Glomerular visceral epithelial cell (primary cell): Measurements from ENCODE around the gene SLC7A1.
"Not testable (repeated sequence)": the region's sequence is repeated elsewhere in the genome, so short reads cannot be mapped to it uniquely, and the experiment has no call there.

Experiments used
- DNase-seq: peaks from one replicate; pipeline ENCODE4 v3.0.0-alpha.2; 2016; ENCODE audit errors: extremely low spot score

Gene SLC7A1

DNA sequence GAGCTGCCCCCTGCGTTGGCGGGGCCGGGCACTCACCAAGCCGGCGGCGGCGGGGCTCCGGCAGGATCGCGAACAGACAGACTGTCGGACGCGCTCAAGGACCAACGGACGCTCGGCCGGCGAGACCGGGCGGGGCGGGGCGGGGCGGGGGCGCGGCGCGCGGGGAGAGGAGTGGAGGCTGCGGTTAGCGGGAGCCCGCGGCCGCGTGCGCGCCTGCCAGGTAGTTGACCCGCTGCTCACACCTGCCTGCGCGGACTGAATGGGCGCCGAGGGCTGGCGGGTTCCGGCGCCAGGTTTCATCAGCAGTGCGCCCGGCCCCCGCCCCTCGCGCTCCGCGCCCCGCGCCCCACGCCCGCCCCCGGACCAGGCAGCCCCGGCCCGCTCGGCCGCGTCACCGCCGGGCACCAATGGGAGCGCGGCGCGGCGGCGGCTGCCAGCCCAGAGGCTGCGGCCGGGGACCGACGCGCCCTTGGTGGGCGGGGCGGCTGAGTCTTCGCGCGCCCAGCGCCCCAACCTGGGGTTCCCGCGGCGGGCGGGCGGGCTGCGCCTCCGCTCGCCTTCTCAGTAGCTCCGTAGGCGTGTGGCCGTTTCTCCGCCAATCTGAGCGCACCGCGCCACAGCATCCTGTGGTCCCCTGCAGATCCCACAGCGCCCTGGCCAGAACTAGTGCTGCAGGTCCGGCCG lies at the start of gene SLC7A1:
TSS of gene SLC7A1 (minus strand) at position 309 of the 684 bp plus-strand sequence. CDS start 59,500 bp downstream, outside the sequence.
- DNase-seq: peak; percentile 89

DNA sequence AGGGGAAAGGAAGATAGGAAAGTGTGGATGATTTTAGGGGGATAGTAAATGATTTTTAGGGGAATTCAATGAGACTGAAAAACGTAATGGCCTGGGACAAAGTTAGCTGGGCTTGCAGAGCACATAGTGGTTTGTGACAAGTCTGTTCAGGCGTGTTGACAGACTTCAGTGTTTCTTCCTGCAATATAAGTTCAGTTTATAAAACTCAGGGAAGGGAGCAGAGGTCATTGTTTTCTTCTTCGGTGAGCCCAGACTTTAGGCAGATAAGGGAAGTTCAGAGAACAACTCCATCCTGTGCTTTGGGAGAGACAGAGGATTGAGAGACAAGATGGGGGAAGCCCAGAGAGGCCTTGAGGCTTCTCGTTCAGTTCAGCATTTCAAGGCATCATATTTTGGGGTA lies 45.2 kb upstream of the SLC7A1 start:
- no peak for DNase-seq

DNA sequence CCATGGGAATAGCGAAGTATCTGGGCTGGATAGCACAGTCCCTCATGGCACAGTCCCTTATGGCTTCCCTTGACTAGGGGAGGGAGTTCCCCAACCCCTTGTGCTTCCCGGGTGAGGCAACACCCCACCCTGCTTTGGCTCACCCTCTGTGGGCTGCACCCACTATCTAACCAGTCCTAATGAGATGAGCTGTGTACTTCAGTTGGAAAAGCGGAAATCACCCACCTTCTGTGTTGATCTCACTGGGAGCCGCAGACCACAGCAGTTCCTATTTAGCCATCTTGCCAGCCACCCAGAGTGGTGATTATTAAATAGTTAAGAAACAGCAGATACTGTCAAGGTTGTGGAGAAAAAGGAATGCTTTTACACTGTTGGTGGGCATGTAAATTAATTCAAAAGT lies 41.3 kb upstream of the SLC7A1 start:
- not testable (repeated sequence) for DNase-seq

DNA sequence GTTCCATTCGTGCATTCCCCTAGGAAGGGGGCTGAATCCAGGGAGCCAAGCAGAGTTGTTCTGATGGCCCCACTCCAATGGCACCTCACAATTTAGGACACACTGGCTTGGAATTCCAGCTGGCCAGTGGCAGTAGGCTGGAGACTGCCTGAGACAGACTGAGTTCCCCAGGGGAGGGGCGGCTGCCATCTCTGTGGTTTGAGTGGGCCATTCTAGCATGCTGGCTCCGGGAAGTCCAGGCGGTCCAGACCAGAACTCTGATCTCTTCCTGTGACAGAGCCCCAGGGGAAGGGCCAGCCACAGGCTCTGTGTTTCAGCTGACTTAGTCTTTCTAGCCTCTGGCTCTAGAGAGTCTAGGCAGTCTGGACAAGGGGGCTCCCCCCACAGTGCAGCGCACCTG lies 29.5 kb upstream of the SLC7A1 start:
- no peak for DNase-seq

DNA sequence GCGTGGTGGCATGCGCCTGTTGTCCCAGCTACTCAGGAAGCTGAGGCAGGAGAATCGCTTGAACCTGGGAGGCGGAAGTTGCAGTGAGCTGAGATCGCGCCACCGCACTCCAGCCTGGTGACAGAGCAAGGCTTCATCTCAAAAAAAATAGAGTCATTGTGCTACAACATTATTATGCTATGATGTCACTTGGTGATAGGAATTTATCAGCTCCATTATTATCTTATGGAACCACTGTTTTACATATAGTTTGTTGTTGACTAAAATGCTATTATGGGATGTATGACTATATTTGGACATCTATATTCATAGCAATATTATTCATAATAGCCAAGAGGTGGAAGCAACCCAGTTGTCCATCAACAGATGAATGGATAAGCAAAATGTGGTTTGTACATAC lies 26.4 kb upstream of the SLC7A1 start:
- no peak for DNase-seq

DNA sequence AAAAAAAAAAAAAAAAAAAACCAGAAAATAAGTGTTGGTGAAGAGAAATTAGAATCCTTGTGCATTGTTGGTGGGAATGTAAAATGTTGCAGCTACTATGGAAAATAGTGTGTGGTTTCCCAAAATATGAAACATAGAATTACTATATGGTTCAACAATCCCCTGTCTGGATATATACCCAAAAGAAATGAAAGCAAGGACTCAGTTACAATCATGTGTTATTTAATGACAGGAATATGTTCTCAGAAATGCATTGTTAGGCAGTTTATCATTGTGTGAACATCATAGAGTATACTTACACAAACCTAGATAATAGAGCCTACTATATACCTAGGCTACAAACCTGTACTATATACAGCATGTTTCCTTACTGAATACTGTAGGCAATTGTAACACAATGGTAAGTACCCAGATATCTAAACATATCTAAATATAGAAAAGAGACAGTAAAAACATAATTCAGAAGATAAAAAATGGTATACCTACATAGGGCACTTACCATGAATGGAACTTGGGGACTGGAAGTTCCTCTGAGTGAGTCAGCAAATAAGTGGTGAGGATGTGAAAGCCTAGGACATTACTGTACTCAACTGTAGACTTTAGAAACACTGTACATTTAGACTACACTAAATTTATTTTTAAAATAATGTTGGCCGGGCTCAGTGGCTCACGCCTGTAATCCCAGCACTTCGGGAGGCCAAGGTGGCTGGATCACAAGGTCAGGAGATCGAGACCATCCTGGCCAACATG lies 25.7 kb upstream of the SLC7A1 start:
- no peak for DNase-seq

DNA sequence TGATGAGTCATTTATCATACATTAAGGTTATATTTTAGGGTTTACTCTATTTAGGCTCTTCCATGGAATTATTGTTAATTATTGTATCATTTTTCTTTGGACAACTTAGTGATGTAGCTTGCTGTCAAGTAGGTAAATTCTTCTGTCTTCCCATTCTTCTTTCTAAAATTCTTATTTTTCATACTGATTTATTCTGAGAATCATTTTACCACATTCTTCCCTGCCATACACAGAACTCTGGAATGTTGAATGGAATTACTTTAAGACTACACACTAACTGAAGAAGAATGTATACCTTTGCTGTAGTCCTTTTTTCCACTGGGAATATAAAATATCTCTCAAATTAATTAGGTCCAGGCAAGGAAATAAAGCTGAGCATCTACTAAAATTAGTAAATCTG lies 24.5 kb upstream of the SLC7A1 start:
- DNase-seq: no peak

DNA sequence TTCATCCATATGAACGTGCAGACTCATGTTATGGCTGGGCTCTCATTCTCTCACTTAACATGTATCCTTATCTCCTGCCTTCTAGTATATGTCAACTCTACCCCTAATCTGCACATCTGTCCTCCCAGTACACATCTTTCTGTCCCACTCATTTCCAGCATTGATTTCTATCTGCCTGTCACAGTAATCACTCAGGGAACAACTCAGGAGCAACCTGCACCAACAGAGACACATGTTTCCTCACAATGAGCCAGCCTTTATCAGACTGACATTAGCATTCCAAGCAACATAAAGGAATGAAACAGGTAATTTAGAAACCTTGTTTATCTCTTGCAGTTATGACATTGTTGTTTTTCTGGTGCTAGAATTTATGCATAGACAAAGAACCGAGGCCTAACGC lies 17.6 kb upstream of the SLC7A1 start:
- no peak for DNase-seq

DNA sequence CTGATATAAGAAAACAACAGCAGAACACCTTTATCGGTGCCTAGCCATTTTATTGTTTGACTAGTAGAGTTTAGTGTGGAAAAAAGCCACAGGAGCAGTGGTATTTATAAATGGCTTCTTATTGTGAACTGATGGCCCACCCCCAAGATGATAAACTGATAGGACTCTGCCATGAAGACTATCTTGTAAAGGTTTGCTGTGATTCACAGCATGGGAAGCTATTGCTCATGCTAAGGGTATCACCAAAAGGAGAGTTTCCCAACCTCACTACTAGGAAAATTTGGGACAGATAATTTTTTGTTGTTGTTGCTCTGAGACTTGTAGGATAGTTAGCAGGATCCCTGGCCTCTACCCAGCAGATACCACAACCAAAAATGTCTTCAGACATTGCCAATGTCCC lies 12.0 kb upstream of the SLC7A1 start:
- no peak for DNase-seq

DNA sequence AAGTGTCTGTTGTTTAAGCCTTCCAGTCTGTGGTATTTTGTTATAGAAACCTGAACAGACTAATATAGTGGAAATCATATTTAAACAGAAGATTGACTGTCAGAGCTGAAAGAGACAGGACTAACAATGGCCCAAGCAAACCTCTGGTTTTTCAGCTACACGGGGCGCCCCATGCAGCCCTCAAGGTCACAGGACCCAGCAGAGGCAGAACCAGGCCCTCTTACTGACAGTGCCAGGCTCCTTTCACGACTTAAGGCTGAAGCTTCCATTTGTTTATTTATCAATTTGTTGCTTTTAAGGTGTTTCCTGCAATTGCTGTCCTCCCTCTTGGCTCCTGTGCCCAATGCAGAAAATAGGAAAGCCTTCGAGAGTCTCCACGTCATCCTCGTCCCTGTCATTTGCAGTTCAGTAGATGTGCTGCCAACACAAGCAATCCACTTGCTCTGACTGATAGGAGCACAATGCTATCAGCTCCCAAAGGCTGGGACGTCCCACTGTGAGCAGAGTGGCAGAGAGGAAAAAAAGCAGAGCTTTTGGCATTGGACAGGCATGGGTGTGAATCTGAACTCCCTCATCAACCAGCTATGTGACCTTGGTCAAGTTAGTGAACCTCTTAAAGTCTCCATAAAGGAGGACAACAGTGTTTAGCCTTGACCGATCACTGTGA lies 10.5 kb upstream of the SLC7A1 start:
- DNase-seq: no peak

DNA sequence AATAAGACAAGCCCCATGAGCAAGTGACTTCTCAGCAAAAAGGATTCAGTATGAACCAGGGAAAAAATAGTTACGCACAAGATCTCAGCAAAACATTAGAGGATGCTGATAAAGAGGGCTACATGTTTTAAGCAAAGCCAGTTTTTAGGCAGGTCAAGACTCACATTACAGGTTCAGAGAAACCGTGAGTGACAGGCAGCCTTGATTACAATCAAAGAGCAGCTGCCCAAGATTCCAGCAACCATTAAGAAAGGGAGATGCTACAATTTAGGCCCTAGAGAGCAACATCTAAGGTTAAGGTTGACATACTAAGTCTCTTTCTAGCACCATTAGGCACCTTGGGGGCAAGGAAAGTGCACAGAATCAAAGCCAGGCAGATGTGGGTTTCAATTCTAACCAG lies 2.8 kb upstream of the SLC7A1 start:
- DNase-seq: no peak

DNA sequence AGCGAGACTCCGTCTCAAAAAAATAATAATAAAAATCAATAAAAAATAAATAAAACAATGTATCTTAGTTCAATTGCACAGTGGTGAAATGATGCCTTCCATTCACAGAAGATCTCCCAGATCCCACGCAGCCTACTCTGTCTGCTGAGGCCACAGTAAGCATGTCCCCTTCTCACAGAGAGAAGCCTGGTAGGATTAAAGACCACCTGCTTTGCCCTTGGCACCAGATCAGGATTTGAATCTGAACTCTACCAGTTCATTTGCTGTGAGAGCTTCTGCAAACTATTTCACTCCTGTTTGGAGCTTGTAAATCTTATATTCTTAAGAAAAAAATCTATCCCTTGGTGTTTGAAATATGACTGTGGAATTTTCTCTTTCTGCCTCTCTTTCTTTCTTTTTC lies 2.2 kb upstream of the SLC7A1 start:
- DNase-seq: no peak

DNA sequence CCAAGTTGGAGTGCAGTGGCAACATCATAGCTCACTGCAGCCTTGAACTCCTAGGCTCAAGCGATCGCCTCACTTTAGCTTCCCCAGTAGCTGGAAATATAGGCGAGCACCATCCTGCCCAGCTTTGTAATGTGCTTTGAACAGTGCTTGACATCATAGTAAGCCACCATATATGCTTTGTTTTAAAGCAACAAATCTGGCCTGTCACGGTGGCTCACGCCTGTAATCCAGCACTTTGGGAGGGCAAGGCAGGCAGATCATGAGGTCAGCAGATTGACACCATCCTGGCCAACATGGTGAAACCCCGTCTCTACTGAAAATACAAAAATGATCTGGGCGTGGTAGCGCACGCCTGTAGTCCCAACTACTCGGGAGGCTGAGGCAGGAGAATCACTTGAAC lies 1.8 kb upstream of the SLC7A1 start:
- no peak for DNase-seq

DNA sequence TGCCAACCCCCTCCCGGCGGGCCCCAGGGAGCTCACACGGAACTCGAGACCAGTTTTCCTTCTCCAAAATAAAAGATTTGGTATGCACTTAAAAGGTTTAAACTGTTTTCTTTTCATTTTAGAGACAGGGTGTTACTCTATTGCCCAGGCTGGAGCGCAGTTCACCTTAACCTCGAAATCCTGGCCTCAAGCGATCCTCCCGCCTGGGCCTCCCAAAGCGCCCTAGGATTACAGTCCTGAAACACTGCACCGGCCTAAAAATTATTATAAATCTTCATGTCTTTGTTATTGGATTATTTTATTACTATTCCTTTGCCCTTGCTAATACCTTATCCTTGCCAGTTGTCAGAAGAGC lies 553 bp upstream of the SLC7A1 start:
- DNase-seq: no peak

DNA sequence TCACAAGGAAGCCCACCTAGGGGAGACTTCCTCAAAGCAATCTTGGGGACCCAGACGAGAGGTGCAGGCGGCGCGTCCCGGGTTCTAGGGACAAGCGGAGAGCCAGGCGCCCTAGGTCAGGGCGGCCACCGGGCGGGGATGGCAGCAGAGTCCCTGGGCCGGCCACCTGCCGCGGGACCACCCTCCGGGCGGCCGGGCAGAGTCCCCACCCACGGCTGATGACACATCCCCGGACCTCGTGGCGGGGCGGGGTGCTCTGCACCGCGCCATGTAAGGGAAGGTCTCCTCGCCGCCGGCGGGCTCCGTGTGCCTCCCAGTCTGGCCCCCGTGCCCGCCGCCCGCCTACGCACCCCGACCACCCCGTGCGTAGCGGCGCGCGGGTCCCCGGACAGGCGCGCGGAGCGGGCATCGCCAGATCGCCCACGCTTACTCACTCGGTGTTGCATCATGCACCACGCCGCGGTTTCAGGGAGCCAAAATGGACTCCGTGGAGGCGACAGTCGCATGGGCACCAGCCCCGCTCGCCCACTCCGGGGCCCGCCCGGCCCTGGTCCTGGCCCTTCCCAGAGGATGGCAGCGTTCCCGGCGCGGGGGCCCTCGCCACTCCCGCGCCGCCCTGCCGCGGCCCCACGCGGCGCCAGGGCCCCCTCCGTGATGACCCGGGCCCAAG lies 643 bp downstream of the SLC7A1 start:
- peak; percentile 53 for DNase-seq

DNA sequence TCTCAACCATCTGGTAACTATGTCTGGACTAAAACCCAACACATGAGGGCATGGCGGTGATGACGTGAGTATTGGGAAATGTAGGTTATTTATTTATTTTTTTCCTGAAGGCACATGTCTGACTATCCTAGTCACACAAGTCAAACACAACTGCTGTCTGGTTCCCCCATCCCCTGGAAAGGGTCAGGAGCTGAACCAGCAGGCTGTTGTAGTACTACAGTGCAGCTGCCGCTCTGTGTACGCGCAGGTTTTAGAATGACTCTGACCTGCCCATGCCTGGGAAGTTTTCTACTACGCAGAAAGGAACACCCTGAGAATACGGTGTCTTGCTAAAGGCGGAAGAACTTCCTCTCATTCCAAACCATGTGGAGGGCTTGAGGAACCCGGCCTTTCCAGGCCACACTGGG lies 1.2 kb downstream of the SLC7A1 start:
- peak; percentile 75 for DNase-seq

DNA sequence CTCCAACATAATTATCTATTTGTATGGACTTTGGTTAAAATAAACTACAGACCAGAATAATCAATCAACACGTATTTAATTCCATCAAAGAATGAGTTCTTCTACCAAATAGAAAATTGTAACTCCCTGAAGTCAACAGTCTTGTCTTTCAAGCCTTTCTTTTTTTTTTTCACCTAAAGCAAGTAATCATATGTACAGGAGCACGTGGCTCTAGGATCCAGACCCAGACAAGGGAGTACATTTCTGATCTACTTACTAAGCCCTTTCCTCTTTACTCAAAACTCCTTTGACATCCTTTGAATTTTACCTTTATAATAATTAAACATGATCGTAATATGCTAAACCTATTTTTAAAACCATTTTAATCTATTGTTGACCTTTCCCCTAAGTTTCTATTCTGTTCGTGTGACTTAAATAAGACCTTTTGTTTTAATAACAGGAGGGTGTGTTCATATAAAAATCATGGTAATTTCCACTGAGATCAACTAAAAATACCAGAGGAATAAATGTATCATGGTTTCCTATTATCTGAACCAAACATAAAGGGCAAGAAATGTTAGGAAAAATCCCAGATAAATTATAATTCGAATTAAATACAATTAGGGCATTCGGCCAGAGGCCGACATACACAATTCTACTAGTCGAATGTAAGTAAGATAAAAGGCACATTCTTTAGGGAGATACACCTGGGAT lies 1.7 kb downstream of the SLC7A1 start:
- no peak for DNase-seq

DNA sequence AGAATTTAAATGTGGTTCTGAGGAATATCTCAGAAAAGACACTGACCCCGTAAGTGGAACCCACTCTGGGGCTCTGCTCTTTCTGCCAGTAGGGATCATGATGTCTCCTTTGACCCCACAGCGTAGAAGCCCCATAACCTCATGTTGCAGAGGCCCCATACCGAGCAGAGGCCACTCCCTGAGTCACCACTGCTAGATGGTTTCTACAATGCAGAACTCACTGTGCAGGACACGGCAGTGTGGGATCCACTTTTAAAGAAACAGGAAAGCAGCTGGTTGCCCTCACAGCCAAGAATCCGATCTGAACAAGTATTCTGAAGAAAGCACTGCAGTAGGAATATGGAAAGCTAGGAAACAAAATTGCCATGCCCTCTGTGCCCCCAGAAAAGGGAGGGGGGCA lies 4.2 kb downstream of the SLC7A1 start:
- DNase-seq: peak; percentile 29

DNA sequence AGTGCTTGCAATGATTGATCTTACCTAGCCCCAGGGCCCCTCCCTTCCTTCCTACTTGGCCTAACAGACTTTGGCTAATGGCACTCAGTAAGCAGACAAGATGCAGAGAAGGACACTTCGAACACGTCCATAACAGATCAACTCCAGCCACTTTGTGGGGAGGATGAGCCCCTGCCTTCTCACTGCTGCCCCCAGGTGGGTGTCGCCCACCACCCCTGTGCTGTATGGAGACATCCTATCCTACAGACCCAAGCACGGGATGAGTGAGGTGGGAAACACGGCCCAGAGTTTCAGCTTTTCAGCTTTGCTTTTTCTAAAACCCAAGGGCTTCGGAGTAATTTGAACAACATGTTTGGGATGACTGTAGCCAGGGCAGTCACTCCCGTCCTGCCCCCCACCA lies 5.5 kb downstream of the SLC7A1 start:
- no peak for DNase-seq

DNA sequence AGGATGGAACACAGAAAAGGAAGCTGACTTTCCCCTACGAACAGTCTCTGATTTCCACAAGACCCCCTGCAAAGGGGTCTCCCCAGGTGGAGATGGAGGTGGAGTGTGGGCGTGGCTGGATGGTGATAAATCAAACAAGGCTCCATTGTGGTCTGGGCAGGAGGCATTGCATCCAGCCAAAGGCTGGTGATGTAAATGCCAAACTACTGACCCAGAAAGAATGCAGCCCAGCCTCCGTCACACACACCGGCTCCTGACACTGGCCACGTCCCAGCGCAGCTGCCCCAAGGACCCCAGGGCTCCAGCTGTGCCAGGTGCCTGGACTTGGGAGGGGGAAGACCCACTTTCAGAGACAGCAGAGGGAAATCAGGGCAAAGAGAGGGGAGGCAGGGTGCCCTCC lies 6.3 kb downstream of the SLC7A1 start:
- peak; percentile 77 for DNase-seq

DNA sequence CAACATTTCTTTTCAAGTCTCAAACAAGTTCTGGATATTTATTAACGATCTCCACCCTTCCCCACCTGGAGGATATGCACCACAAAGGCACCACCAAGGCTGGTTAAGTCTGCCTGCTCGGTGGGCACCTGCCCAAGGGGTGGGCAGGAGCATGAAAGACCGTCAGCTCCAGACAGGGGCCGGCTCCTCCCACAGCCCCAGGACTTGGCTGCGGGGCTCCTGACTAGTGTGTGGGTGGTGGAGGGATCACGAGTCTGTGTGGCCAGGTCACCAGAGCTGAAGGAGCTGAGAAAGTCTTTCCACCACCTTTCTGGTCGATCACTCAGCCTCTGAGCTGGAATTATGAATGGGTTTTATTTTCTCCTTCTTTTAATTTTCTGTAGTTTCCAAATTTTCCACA lies 7.8 kb downstream of the SLC7A1 start:
- peak; percentile 22 for DNase-seq
